ENCODE measurements around the gene KIF23. TPM values are rescaled to one million over a fixed set of nuclear protein-coding genes. Genes with fewer than 3 reads are reported as not detected.

Gene KIF23
- total RNA-seq, 1 experiment from 2014 or later: 87.8 TPM

DNA sequence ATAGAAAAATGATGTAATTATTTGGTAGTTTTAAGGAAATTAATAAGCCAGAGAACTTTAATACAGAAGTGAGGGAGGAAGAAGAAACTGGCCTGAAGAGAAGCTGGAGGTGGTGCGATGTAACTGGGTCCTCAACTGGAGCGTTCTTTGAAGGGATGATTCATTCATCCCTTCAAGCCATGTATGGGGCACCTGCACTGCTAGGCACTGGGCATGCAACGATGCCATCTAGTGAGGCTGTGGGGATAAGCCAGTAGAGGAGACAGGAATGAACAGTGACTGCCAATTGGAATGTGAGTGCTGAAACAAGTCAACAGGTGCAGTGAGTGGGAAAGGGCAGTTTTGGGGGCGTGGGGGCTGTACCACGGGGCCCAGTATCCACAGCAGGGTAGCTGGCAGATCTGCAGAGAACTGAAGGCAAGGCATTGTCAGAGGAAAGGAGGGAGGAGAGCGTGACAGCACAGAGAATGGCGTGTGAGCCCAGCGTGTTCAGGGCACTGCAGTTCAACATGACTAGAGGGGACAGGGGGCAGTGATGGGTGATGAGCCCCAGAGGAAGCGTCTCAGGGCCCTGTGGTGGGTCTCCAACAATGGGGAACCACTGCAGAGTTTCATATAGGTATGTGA lies 3.8 kb upstream of the KIF23 start:
- no peaks in the 10 kb centered on the region for H3K9me3 Mint-ChIP-seq
- CTCF ChIA-PET: interaction anchor here (1.0 to 1.1 kb wide), 2 partner anchors 16 to 379 kb away, joined by 3 to 7 read pairs; no protein-coding TSS in a partner anchor

GRCh38 chr15:69412274-69412673 lies 1.9 kb upstream of the KIF23 start:
- peaks cover 1% of the 10 kb centered on the region; the same call in 1 of the 2 replicates for H3K36me3 Mint-ChIP-seq
- no peaks in the 10 kb centered on the region; the same call in 1 of the 2 replicates for H3K27me3 Mint-ChIP-seq (ENCODE audit: low read depth)
- no peak overlapping the region for H3K27ac Mint-ChIP-seq
- ChIA-PET POLR2A (no interaction called here), CTCF (interaction anchor here (1.1 to 1.9 kb wide), 4 partner anchors 18 to 381 kb away, joined by 3 to 5 read pairs (median 4); no protein-coding TSS in a partner anchor)
- H3K4me3 Mint-ChIP-seq: no peak overlapping the region
- H3K4me1 Mint-ChIP-seq: peaks cover 17% of the 10 kb centered on the region
- ATAC-seq (no peak), DNase-seq (ENCODE audit: low spot score) (no peak)
- no peaks in the 10 kb centered on the region for H3K9me3 Mint-ChIP-seq
- TF ChIP-seq ZMAT4 (CRISPR knock-in tag; IDR thresholded peaks at IDR 0.05): no peak
- TF ChIP-seq FOXJ3 (CRISPR knock-in tag; IDR thresholded peaks at IDR 0.05; ENCODE audit: borderline replicate concordance): no peak
- TF ChIP-seq, protein P1, sequence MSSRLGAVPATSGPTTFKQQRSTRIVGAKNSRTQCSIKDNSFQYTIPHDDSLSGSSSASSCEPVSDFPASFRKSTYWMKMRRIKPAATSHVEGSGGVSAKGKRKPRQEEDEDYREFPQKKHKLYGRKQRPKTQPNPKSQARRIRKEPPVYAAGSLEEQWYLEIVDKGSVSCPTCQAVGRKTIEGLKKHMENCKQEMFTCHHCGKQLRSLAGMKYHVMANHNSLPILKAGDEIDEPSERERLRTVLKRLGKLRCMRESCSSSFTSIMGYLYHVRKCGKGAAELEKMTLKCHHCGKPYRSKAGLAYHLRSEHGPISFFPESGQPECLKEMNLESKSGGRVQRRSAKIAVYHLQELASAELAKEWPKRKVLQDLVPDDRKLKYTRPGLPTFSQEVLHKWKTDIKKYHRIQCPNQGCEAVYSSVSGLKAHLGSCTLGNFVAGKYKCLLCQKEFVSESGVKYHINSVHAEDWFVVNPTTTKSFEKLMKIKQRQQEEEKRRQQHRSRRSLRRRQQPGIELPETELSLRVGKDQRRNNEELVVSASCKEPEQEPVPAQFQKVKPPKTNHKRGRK (CRISPR knock-in tag; IDR thresholded peaks at IDR 0.05; ENCODE audit: borderline replicate concordance): no peak
- TF ChIP-seq ZNF396 (CRISPR knock-in tag; IDR thresholded peaks at IDR 0.05; ENCODE audit: borderline replicate concordance): no peak
- TF ChIP-seq, protein P2, sequence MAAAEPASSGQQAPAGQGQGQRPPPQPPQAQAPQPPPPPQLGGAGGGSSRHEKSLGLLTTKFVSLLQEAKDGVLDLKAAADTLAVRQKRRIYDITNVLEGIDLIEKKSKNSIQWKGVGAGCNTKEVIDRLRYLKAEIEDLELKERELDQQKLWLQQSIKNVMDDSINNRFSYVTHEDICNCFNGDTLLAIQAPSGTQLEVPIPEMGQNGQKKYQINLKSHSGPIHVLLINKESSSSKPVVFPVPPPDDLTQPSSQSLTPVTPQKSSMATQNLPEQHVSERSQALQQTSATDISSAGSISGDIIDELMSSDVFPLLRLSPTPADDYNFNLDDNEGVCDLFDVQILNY (CRISPR knock-in tag; IDR thresholded peaks at IDR 0.05): no peak
- TF ChIP-seq PRRX2 (CRISPR knock-in tag; IDR thresholded peaks at IDR 0.05): no peak
- TF ChIP-seq TCF7 (CRISPR knock-in tag; IDR thresholded peaks at IDR 0.05; ENCODE audit: low read depth): no peak

More for the DNA sequence above, 3.8 kb upstream of the KIF23 start:
- ATAC-seq: peak; percentile 41
- no peaks in the 10 kb centered on the region for H3K36me3 Mint-ChIP-seq
- peak; percentile 39 for DNase-seq (ENCODE audit: low spot score)
- no peaks in the 10 kb centered on the region; the same call in 1 of the 2 replicates for H3K27me3 Mint-ChIP-seq (ENCODE audit: low read depth)
- no peak overlapping the region for H3K27ac Mint-ChIP-seq
- H3K4me3 Mint-ChIP-seq: no peak overlapping the region
- H3K4me1 Mint-ChIP-seq: peaks cover 7% of the 10 kb centered on the region
- POLR2A ChIA-PET: no interaction called here
- TF ChIP-seq ELF4 (CRISPR knock-in tag; IDR thresholded peaks at IDR 0.05; ENCODE audit: low read depth) (no peak), FOXP4 (CRISPR knock-in tag; IDR thresholded peaks at IDR 0.05) (no peak), EMX1 (CRISPR knock-in tag; IDR thresholded peaks at IDR 0.05) (no peak), ZNF416 (CRISPR knock-in tag; IDR thresholded peaks at IDR 0.05) (no peak), FOXJ3 (CRISPR knock-in tag; IDR thresholded peaks at IDR 0.05; ENCODE audit: borderline replicate concordance) (no peak), ZSCAN18 (CRISPR knock-in tag; IDR thresholded peaks at IDR 0.05) (no peak), FOXP1 (CRISPR knock-in tag; IDR thresholded peaks at IDR 0.05; ENCODE audit: borderline replicate concordance) (no peak), HMGA2 (CRISPR knock-in tag; IDR thresholded peaks at IDR 0.05) (no peak), TCF7 (CRISPR knock-in tag; IDR thresholded peaks at IDR 0.05; ENCODE audit: low read depth) (no peak)
- TF ChIP-seq, protein P3, sequence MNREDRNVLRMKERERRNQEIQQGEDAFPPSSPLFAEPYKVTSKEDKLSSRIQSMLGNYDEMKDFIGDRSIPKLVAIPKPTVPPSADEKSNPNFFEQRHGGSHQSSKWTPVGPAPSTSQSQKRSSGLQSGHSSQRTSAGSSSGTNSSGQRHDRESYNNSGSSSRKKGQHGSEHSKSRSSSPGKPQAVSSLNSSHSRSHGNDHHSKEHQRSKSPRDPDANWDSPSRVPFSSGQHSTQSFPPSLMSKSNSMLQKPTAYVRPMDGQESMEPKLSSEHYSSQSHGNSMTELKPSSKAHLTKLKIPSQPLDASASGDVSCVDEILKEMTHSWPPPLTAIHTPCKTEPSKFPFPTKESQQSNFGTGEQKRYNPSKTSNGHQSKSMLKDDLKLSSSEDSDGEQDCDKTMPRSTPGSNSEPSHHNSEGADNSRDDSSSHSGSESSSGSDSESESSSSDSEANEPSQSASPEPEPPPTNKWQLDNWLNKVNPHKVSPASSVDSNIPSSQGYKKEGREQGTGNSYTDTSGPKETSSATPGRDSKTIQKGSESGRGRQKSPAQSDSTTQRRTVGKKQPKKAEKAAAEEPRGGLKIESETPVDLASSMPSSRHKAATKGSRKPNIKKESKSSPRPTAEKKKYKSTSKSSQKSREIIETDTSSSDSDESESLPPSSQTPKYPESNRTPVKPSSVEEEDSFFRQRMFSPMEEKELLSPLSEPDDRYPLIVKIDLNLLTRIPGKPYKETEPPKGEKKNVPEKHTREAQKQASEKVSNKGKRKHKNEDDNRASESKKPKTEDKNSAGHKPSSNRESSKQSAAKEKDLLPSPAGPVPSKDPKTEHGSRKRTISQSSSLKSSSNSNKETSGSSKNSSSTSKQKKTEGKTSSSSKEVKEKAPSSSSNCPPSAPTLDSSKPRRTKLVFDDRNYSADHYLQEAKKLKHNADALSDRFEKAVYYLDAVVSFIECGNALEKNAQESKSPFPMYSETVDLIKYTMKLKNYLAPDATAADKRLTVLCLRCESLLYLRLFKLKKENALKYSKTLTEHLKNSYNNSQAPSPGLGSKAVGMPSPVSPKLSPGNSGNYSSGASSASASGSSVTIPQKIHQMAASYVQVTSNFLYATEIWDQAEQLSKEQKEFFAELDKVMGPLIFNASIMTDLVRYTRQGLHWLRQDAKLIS (CRISPR knock-in tag; IDR thresholded peaks at IDR 0.05; ENCODE audit: borderline replicate concordance): no peak
- TF ChIP-seq, protein P4, sequence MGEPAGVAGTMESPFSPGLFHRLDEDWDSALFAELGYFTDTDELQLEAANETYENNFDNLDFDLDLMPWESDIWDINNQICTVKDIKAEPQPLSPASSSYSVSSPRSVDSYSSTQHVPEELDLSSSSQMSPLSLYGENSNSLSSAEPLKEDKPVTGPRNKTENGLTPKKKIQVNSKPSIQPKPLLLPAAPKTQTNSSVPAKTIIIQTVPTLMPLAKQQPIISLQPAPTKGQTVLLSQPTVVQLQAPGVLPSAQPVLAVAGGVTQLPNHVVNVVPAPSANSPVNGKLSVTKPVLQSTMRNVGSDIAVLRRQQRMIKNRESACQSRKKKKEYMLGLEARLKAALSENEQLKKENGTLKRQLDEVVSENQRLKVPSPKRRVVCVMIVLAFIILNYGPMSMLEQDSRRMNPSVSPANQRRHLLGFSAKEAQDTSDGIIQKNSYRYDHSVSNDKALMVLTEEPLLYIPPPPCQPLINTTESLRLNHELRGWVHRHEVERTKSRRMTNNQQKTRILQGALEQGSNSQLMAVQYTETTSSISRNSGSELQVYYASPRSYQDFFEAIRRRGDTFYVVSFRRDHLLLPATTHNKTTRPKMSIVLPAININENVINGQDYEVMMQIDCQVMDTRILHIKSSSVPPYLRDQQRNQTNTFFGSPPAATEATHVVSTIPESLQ (CRISPR knock-in tag; IDR thresholded peaks at IDR 0.05): no peak
